Breast epithelium (tissue), 4 donors: ENCODE results near the gene ANO7. TPM values are rescaled to one million over a fixed set of nuclear protein-coding genes. Genes with fewer than 3 reads are reported as not detected.

Experiments
- DNase-seq, 2 donors: peaks; one replicate each; pipeline ENCODE4 v3.0.0-alpha.2; 2019; ENCODE audit warnings: low spot score in 2 of 2
- H3K27ac ChIP-seq, 2 donors: fragments of 200-600 bp; sonication (generic) in 1 of 2; one replicate each; pipeline ENCODE4 v1.5.1; 2016 to 2019; ENCODE audit warnings: mild to moderate bottlenecking in 1 of 2
- H3K27me3 ChIP-seq, 2 donors: fragments of 200-600 bp; sonication (generic) in 1 of 2; one replicate each; pipeline versions ENCODE4 v1.5.1 to v1.6.0; 2017 to 2019; ENCODE audit warnings: control low read depth in 1 of 2, mild to moderate bottlenecking in 1 of 2
- H3K36me3 ChIP-seq: fragments of 200-600 bp; one replicate; pipeline ENCODE4 v1.5.1; 2019
- H3K4me1 ChIP-seq, 2 donors: fragments of 200-600 bp; sonication (generic); one replicate each; pipeline ENCODE4 v1.5.1; 2016 to 2019; ENCODE audit warnings: control low read depth in 1 of 2
- H3K4me3 ChIP-seq, 3 donors: fragments of 200-600 bp; sonication (generic); 1 replicate in 2 of 3; 2 replicates in 1 of 3; pipeline ENCODE4 v1.5.1; 2016 to 2019; ENCODE audit warnings: mild to moderate bottlenecking in 3 of 3, moderate library complexity in 2 of 3
- H3K9me3 ChIP-seq, 2 donors: fragments of 200-600 bp; sonication (generic) in 1 of 2; one replicate each; pipeline ENCODE4 v1.5.1; 2016 to 2019; ENCODE audit warnings: control low read depth in 1 of 2
- CTCF ChIP-seq, 3 donors: fragments of 450-650 bp; IDR thresholded peaks; one replicate each; pipeline ENCODE4 v1.5.1; 2016 to 2017; ENCODE audit warnings: antibody characterized with exemption in 3 of 3, mild to moderate bottlenecking in 3 of 3, moderate library complexity in 3 of 3
- POLR2A ChIP-seq: fragments of 450-650 bp; IDR thresholded peaks from one replicate; pipeline ENCODE4 v1.6.1; 2016; ENCODE audit warnings: antibody characterized with exemption, mild to moderate bottlenecking, moderate library complexity
- POLR2AphosphoS5 ChIP-seq, 3 donors: sonication (generic); formaldehyde crosslinking; IDR thresholded peaks; one replicate each; pipeline ENCODE4 v1.6.1; 2017; ENCODE audit warnings: antibody characterized with exemption in 3 of 3
- intact Hi-C: fragments of 100-400 bp; cut with DNase I; formaldehyde crosslinking; loops from one replicate; pipeline ENCODE4 v1.15.1; 2023; ENCODE audit warnings: low total_unique reads
- total RNA-seq, 3 donors: library from RNA; depleted of rRNA; stranded (reverse); fragments of >200 nt; gene quantifications; one replicate each; pipeline ENCODE4 v1.1.0, GENCODE V29; 2016

ANO7 gene
- total RNA-seq, 3 donors from 2014 or later: 0.98 to 1.6 TPM; not detected in 1

DNA sequence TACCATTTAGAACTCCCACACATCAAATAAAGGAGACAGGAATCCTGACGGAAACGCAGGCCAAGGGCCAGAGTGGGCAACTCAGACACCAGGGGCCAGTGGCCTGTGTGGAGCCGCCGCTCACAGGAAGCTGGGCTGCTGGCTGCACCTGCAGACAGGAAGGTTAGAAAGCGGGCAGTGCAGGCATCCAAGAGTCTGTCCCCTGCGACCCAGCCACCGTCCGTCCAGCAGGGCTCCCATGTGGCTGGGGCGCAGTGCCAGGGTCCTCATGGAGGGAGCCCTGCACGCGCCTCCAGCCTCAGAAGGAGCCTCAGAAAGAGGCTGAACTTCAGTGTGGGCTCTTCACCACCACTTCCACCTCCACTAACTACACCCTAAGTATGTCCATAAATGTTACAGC, 2.5 kb upstream of the ANO7 start:
- intact Hi-C loops: no loop called here
- H3K4me3 ChIP-seq: no peak overlapping the region
- TF ChIP-seq CTCF (IDR thresholded peaks at IDR 0.05) (no peak), POLR2A (no peak), POLR2AphosphoS5 (IDR thresholded peaks at IDR 0.05) (no peak)

GRCh38 chr2:241187101-241187917, 1.2 kb upstream of the ANO7 start:
- DNase-seq: no peak
- Histone ChIP-seq H3K9me3 (no peaks in the 10 kb centered on the region), H3K4me3 (no peak overlapping the region), H3K4me1 (no peaks in the 10 kb centered on the region), H3K27me3 (no peaks in the 10 kb centered on the region), H3K36me3 (peaks cover 3% of the 10 kb centered on the region), H3K27ac (no peak overlapping the region)
- TF ChIP-seq CTCF (IDR thresholded peaks at IDR 0.05) (no peak), POLR2A (no peak), POLR2AphosphoS5 (IDR thresholded peaks at IDR 0.05) (no peak)
- intact Hi-C loops: no loop called here

More for the DNA sequence above, 2.5 kb upstream of the ANO7 start:
- Histone ChIP-seq H3K27ac (no peak overlapping the region), H3K4me1 (no peaks in the 10 kb centered on the region), H3K36me3 (peaks cover 3% of the 10 kb centered on the region), H3K9me3 (no peaks in the 10 kb centered on the region), H3K27me3 (no peaks in the 10 kb centered on the region)
- no peak for DNase-seq

GRCh38 chr2:241187918-241188234, 601 bp upstream of the ANO7 start:
- Histone ChIP-seq H3K36me3 (peaks cover 2% of the 10 kb centered on the region), H3K27ac (no peak overlapping the region), H3K27me3 (no peaks in the 10 kb centered on the region), H3K4me1 (no peaks in the 10 kb centered on the region), H3K9me3 (no peaks in the 10 kb centered on the region), H3K4me3 (no peak overlapping the region)
- DNase-seq: no peak
- TF ChIP-seq CTCF (IDR thresholded peaks at IDR 0.05) (no peak), POLR2A (no peak), POLR2AphosphoS5 (IDR thresholded peaks at IDR 0.05) (no peak)
- intact Hi-C loops: no loop called here

DNA sequence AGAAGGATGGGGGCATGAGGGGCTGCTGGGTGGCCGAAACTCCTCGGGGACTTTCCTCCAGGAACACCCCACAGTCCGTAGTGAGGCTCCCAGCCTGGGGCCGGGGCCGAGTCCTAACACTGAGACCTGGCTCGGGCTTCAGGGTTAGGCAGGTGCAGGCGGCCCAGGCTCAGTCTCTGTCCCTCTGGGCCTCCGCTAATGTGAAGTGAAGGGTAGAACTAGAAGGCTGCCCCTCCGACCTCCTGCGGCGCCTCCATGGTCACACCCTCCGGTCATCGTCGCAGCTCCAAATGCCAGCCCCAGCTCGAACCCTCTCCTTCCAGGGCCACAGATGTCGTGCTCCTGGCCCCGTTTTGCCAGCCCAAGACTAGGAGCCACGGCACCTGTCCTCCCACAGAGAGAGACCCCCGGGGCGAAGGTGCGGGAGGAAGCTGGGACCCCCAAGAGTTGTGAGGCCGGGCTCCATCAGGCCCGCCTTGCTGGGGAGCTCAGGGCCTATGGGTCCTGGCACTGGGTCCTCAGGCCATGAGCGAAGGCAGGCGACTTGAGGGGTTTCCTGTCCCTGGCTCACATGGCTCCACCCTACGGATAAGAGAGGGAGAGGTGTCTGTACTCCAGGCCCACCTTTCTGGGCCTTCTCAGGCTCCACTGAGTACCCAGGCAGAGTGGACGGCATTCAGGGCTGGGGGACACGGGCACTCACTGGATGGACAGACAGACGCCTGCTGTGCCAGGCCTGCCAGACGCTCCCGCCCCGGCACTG, 797 bp downstream of the ANO7 start:
- Histone ChIP-seq H3K9me3 (no peaks in the 10 kb centered on the region), H3K27me3 (no peaks in the 10 kb centered on the region), H3K4me3 (no peak overlapping the region), H3K4me1 (no peaks in the 10 kb centered on the region), H3K36me3 (no peaks in the 10 kb centered on the region), H3K27ac (no peak overlapping the region)
- no peak for TF ChIP-seq CTCF (IDR thresholded peaks at IDR 0.05)
- TF ChIP-seq POLR2A: no peak
- intact Hi-C loops: no loop called here
- DNase-seq: no peak

GRCh38 chr2:241189856-241190201, 1.4 kb downstream of the ANO7 start:
- Histone ChIP-seq H3K36me3 (no peaks in the 10 kb centered on the region), H3K27ac (no peak overlapping the region), H3K27me3 (no peaks in the 10 kb centered on the region), H3K4me3 (no peak overlapping the region), H3K4me1 (no peaks in the 10 kb centered on the region), H3K9me3 (no peaks in the 10 kb centered on the region)
- DNase-seq: no peak
- intact Hi-C loops: no loop called here
- TF ChIP-seq CTCF (IDR thresholded peaks at IDR 0.05): no peak
- no peak for TF ChIP-seq POLR2A
